ENCODE measurements around the gene SNN.

The SNN gene

DNA sequence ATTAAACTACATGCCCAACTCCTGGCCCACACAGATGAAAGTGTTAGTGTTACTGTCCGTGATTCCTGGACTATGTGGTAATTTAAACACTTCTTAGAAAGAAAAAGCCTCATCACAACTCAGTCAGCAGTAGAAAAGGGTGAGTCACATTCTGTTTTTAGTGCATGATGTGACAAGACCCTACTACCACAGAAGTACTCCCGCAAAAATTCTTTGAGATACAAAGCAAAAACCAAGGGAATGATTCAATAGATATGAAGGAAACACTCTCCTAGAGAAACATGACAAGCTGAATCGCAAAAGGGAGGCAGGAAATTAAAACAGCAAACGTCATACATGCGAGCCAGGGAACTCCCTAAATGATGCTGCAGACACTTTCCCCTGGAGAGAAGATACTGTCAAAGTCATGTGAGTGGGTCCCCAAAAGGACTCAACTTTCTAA, 14.4 kb downstream of the SNN start:
- peaks cover 3% of the 10 kb centered on the region; the same call in 1 of the 2 replicates for H3K4me1 ChIP-seq (ENCODE audit: control insufficient read depth, insufficient read depth, low read length)
- no peak overlapping the region for H3K27ac ChIP-seq (ENCODE audit: low read depth, low read length)
- no peaks in the 10 kb centered on the region for H3K9me3 ChIP-seq (ENCODE audit: control insufficient read depth, insufficient read depth, low read length)
- H3K27me3 ChIP-seq (ENCODE audit: control insufficient read depth, insufficient read depth, low read length): no peaks in the 10 kb centered on the region
- H3K36me3 ChIP-seq (ENCODE audit: control insufficient read depth, insufficient read depth, low read length): peaks cover 68% of the 10 kb centered on the region
- H3K9ac ChIP-seq (ENCODE audit: low read depth, low read length): no peak overlapping the region
- H3K4me3 ChIP-seq (ENCODE audit: low read depth, low read length): no peak overlapping the region

DNA sequence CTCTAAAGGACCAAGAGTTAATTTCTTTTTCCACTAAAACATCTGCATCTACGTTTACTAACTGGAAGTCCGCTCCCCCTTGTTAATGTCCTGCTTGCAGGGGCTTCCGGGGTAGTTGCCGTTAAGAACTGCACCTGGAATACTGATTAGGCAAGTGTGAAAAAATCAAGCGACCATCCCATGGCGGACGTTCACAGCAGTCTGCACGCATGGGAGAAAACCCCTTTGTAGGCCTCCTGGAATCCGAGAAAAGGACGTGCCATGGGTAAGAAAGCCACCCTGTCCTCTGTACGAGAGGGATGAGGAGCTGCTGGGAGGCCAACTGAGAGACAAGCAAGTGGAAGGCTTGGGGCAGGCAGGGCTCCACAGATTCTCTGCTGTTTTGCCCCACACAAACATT, 14.9 kb downstream of the SNN start:
- Histone ChIP-seq H3K27me3 (ENCODE audit: control insufficient read depth, insufficient read depth, low read length) (no peaks in the 10 kb centered on the region), H3K4me3 (ENCODE audit: low read depth, low read length) (no peak overlapping the region), H3K9me3 (ENCODE audit: control insufficient read depth, insufficient read depth, low read length) (no peaks in the 10 kb centered on the region), H3K36me3 (ENCODE audit: control insufficient read depth, insufficient read depth, low read length) (peaks cover 68% of the 10 kb centered on the region), H3K27ac (ENCODE audit: low read depth, low read length) (no peak overlapping the region), H3K4me1 (ENCODE audit: control insufficient read depth, insufficient read depth, low read length) (peaks cover 3% of the 10 kb centered on the region; the same call in 1 of the 2 replicates), H3K9ac (ENCODE audit: low read depth, low read length) (no peak overlapping the region; the same call in 1 of the 2 replicates)

DNA sequence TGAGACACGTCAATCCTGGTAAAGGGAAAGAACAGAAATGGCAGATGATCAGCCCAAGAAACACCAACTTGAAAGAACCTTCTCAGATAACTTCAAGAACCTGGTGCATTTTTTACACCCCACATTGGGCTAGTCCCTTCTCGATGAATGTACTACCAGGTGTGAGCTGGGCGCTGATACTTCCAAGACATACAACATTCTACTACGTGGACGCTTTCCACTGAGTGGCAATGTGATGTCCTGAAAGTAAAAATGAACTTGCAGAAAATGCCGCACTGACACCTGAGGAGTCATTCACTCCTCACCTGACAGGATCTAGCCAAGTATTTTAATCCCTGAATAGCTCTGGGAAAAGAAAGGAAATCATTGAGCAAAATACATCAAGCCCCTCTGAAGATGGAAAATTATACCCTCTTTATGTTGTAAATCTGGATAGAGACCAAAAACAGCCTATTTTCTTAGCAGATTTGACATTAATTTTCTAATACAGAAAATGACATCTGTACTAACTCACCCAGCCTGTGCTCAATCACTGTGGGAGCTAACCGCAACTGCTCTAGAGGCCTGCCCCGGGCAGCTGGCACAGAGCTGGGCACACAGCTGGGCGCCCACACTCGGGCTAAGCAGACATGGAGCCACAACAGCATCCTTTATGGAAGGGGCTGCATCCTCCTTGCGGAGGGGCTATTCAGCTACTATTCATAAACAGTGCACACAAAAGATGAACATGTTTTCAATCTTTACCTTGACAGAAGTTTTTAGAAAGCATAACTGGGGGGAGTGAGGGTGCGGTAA, 16.2 kb downstream of the SNN start:
- no peak overlapping the region for H3K27ac ChIP-seq (ENCODE audit: low read depth, low read length)
- H3K9ac ChIP-seq (ENCODE audit: low read depth, low read length): no peak overlapping the region
- H3K36me3 ChIP-seq (ENCODE audit: control insufficient read depth, insufficient read depth, low read length): peaks cover 60% of the 10 kb centered on the region
- peaks cover 3% of the 10 kb centered on the region; the same call in 1 of the 2 replicates for H3K4me1 ChIP-seq (ENCODE audit: control insufficient read depth, insufficient read depth, low read length)
- H3K4me3 ChIP-seq (ENCODE audit: low read depth, low read length): no peak overlapping the region
- no peaks in the 10 kb centered on the region for H3K27me3 ChIP-seq (ENCODE audit: control insufficient read depth, insufficient read depth, low read length)
- no peaks in the 10 kb centered on the region for H3K9me3 ChIP-seq (ENCODE audit: control insufficient read depth, insufficient read depth, low read length)

DNA sequence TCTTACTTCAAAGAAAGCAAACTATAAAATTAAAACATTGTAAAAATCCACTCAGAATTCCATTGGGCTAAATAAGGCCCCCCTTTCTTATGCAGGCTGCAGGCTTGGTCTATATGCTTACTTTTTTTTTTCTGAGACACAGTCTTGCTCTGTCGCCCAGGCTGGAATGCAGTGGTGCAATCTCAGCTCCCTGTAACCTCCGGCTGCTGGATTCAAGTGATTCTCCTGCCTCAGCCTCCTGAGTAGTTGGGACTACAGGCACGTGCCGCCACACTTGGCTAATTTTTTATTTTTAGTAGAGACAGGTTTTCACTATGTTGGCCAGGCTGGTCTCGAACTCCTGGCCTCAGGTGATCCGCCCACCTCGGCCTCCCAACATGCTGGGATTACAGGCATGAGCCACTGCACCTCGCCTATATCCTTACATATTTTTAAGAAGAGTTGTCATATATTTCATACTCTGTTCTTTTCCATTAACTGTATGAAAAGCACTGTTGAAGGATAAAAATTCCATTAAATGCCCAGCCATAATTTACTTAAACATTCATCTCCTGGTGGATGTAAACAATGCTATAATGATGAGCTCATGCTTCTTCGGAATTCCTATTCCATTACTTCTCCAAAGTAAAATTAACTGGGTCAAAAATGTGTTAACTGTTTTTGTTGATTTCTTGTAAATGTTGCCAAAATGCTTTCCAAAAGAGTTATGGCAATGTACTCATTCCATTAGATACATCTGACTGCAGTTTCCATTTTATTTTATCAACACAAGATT, 17.8 kb downstream of the SNN start:
- Histone ChIP-seq H3K4me3 (ENCODE audit: low read depth, low read length) (no peak overlapping the region), H3K9me3 (ENCODE audit: control insufficient read depth, insufficient read depth, low read length) (no peaks in the 10 kb centered on the region), H3K36me3 (ENCODE audit: control insufficient read depth, insufficient read depth, low read length) (peaks cover 59% of the 10 kb centered on the region), H3K27me3 (ENCODE audit: control insufficient read depth, insufficient read depth, low read length) (no peaks in the 10 kb centered on the region), H3K4me1 (ENCODE audit: control insufficient read depth, insufficient read depth, low read length) (peaks cover 3% of the 10 kb centered on the region; the same call in 1 of the 2 replicates), H3K9ac (ENCODE audit: low read depth, low read length) (no peak overlapping the region), H3K27ac (ENCODE audit: low read depth, low read length) (no peak overlapping the region)

DNA sequence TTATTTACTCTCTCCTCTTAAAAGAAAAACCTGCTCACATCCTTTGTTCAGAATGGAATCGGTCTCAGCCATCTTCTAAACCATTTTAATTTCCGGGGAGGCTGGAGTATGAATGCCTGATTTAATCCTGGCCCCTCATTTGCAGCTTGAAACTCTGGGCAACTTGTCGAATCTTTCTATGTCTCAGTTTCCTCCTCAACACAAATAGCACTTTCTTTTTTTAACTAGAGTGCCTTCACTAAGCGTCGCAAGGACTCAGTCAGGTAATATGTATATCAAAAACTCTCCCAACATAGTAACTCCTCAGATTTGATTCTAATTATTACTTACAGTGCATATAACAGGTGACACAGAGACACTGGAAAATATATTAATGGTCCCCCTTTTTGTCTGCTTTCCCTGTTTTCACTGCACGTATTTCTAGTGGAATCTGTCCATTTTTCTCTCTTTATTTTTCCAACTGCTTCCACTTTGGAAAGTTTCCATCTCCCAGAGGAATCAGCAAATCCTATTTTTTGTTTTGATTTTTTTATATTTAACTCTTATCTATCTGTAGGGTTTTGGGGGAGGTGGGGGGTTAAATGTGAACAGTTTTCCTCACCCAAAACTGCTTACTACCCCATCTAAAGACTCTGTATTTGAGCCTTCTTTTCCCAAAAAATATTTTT, 18.6 kb downstream of the SNN start:
- no peaks in the 10 kb centered on the region for H3K9me3 ChIP-seq (ENCODE audit: control insufficient read depth, insufficient read depth, low read length)
- H3K4me1 ChIP-seq (ENCODE audit: control insufficient read depth, insufficient read depth, low read length): peaks cover 3% of the 10 kb centered on the region; the same call in 1 of the 2 replicates
- H3K4me3 ChIP-seq (ENCODE audit: low read depth, low read length): no peak overlapping the region
- peaks cover 67% of the 10 kb centered on the region for H3K36me3 ChIP-seq (ENCODE audit: control insufficient read depth, insufficient read depth, low read length)
- H3K27ac ChIP-seq (ENCODE audit: low read depth, low read length): no peak overlapping the region
- no peaks in the 10 kb centered on the region for H3K27me3 ChIP-seq (ENCODE audit: control insufficient read depth, insufficient read depth, low read length)
- no peak overlapping the region for H3K9ac ChIP-seq (ENCODE audit: low read depth, low read length)

DNA sequence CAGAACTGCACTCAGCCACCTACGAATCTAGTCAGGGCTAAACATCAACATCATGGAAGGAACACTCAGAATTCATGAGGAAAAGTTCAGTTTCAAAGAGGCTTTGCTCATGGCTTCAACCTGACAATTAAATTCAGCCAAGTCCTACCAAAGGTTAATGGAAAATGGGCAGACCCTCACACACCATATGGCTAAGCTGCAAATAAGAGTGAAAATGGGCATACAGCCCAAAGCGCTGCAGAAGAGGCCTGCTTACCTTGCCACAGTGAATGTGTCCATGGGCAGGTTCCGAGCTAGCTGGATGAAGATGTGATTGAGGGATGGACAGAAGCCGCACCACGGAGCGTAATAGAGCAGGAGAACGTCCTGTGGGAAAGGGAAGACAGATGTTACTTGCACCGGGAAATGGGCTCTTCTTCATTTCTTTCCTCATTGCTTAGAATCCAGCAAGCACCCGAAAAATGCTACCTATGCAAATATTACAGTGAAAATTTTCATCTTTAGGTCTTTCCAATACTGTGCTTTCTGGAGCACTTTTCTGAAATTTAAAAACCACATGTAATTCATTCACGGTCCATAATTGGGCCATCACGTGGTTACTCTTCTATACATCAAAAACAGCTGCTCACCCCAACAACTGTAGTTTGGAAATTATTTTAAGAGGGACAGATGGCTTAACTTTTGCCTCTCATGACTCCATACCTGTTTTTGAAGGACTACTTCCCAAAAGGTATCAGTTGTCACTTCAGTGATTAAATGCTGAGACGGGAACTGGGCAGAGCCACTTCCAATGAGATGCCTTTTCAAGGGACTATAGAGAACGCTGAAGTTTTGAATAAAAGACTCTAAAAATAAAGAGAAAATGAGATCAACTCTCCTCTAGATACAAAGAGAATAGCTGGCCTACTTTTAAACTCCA, 19.6 kb downstream of the SNN start:
- Histone ChIP-seq H3K4me3 (ENCODE audit: low read depth, low read length) (no peak overlapping the region), H3K4me1 (ENCODE audit: control insufficient read depth, insufficient read depth, low read length) (no peaks in the 10 kb centered on the region), H3K27me3 (ENCODE audit: control insufficient read depth, insufficient read depth, low read length) (no peaks in the 10 kb centered on the region), H3K9me3 (ENCODE audit: control insufficient read depth, insufficient read depth, low read length) (no peaks in the 10 kb centered on the region), H3K9ac (ENCODE audit: low read depth, low read length) (no peak overlapping the region), H3K27ac (ENCODE audit: low read depth, low read length) (no peak overlapping the region), H3K36me3 (ENCODE audit: control insufficient read depth, insufficient read depth, low read length) (peaks cover 69% of the 10 kb centered on the region)

DNA sequence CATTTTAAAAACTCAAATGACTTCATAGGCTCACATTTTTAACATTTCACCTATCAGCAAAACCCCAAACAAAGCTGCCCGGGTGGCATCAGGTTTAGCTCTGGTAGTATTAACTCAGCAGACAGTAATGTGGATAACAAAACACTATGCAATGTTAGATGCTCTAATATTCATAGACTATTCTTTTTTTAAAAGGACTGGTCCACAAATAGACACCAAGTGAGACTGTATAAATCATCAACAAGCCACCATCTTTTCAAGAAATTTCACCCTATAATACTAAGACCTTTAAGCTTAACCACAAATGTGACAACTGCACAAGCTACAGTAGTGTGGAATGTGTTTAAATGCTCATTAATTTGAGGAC, 20.2 kb downstream of the SNN start:
- Histone ChIP-seq H3K27ac (ENCODE audit: low read depth, low read length) (no peak overlapping the region), H3K27me3 (ENCODE audit: control insufficient read depth, insufficient read depth, low read length) (no peaks in the 10 kb centered on the region), H3K9ac (ENCODE audit: low read depth, low read length) (no peak overlapping the region), H3K4me3 (ENCODE audit: low read depth, low read length) (no peak overlapping the region), H3K36me3 (ENCODE audit: control insufficient read depth, insufficient read depth, low read length) (peaks cover 62% of the 10 kb centered on the region), H3K9me3 (ENCODE audit: control insufficient read depth, insufficient read depth, low read length) (no peaks in the 10 kb centered on the region), H3K4me1 (ENCODE audit: control insufficient read depth, insufficient read depth, low read length) (no peaks in the 10 kb centered on the region)

DNA sequence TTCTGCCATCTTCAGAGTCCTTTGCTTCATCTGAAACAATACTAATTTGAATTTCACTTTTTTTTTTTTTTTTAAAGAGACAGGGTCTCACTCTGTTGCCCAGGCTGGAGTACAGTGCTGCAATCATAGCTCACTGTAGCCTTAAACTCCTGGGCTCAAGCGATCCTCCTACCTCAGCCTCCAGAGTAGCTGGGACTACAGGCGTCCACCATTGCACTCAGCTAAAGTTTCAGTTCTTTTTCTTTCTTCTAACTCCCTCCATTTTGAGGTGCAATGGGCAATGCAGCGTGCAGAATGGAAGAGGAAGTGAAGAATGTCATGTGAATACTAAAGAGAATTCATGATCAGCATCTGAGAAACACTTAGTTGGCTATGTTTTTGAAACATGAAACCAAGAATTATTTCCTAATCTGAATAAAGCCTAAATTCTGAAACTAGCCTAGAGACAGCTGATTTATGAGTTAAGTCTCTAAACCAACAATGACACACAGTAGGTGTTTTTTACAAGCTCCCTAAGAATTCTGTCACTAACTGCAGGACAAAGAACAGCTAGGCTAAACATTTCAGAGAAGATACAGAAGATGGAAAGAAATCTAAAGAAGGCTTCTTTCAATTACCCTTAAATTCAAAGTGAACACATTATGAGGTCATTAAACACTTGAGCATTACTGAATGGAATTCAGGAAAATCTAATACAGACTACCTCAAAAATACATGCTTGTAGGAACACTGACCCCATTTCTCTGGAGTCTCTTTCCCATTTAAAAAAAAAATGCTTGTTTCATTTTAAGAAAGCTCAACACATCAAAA, 21.0 kb downstream of the SNN start:
- Histone ChIP-seq H3K36me3 (ENCODE audit: control insufficient read depth, insufficient read depth, low read length) (peaks cover 55% of the 10 kb centered on the region), H3K4me1 (ENCODE audit: control insufficient read depth, insufficient read depth, low read length) (no peaks in the 10 kb centered on the region), H3K9ac (ENCODE audit: low read depth, low read length) (no peak overlapping the region), H3K27ac (ENCODE audit: low read depth, low read length) (no peak overlapping the region), H3K27me3 (ENCODE audit: control insufficient read depth, insufficient read depth, low read length) (no peaks in the 10 kb centered on the region), H3K4me3 (ENCODE audit: low read depth, low read length) (no peak overlapping the region), H3K9me3 (ENCODE audit: control insufficient read depth, insufficient read depth, low read length) (no peaks in the 10 kb centered on the region)

DNA sequence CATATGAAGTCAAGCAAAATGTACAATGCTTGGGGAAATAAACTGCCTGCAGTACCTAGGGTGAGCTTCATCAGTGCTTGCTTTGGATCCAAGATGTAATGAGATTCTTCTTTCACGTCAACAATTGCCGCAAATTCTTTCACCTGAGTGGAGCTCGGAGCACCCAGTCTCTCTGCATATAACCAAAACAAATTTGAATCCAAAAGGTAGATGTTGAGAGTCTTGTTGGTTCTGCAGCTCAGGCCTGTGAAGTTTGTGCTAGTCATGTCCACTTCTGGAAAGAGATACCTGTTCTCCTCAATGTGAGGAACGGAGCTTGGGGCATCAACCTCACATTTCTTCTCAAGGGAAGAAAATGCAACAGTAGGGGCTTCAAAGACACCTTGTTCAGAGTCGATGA, 23.0 kb downstream of the SNN start:
- H3K36me3 ChIP-seq (ENCODE audit: control insufficient read depth, insufficient read depth, low read length): peaks cover 53% of the 10 kb centered on the region
- no peaks in the 10 kb centered on the region for H3K27me3 ChIP-seq (ENCODE audit: control insufficient read depth, insufficient read depth, low read length)
- no peaks in the 10 kb centered on the region for H3K9me3 ChIP-seq (ENCODE audit: control insufficient read depth, insufficient read depth, low read length)
- H3K9ac ChIP-seq (ENCODE audit: low read depth, low read length): no peak overlapping the region
- no peaks in the 10 kb centered on the region for H3K4me1 ChIP-seq (ENCODE audit: control insufficient read depth, insufficient read depth, low read length)
- no peak overlapping the region for H3K27ac ChIP-seq (ENCODE audit: low read depth, low read length)
- no peak overlapping the region for H3K4me3 ChIP-seq (ENCODE audit: low read depth, low read length)

DNA sequence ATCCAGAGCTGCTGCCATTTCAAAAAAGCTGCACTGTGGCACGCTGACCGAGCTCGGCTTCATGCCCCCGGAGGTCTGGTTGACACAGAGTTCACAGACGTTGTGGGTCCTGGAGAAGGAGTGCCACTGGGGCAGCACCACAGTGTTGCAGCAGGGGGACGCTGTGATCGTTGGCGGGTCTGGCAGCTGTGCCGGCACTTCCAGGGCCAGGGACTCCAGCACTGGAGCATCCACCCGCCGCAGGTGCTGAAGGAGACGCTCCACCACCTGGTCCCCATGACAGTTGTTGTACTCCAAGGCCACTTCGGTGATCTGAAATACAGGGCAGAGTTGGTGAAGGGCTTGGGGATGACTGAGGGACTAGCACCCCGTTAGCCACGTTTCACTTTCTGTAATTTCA, 23.5 kb downstream of the SNN start:
- Histone ChIP-seq H3K27ac (ENCODE audit: low read depth, low read length) (no peak overlapping the region), H3K9ac (ENCODE audit: low read depth, low read length) (no peak overlapping the region), H3K4me3 (ENCODE audit: low read depth, low read length) (no peak overlapping the region), H3K36me3 (ENCODE audit: control insufficient read depth, insufficient read depth, low read length) (peaks cover 53% of the 10 kb centered on the region), H3K9me3 (ENCODE audit: control insufficient read depth, insufficient read depth, low read length) (no peaks in the 10 kb centered on the region), H3K27me3 (ENCODE audit: control insufficient read depth, insufficient read depth, low read length) (no peaks in the 10 kb centered on the region), H3K4me1 (ENCODE audit: control insufficient read depth, insufficient read depth, low read length) (no peaks in the 10 kb centered on the region)
